Activated T-cell treated with anti-CD3 and anti-CD28 coated beads, Interleukin-2, amount 50 U/mL, for 24 hours (primary cell): Measurements from ENCODE around the gene DIAPH2.
A peak's percentile ranks its signal among the peaks of the same experiment; 100 is the strongest.

Source experiments
- DNase-seq: peaks from one replicate; pipeline ENCODE4 v3.0.0-alpha.2; 2020
- H3K27ac Mint-ChIP-seq: 2 replicates; pipeline ENCODE4 v1.8.0; 2020; ENCODE audit warnings: mild to moderate bottlenecking, mixed read lengths
- H3K27me3 Mint-ChIP-seq: 2 replicates; pipeline ENCODE4 v1.8.0; 2020; ENCODE audit warnings: mixed read lengths
- H3K36me3 Mint-ChIP-seq: 2 replicates; pipeline ENCODE4 v1.8.0; 2020; ENCODE audit warnings: low read depth, mixed read lengths
- H3K4me1 Mint-ChIP-seq: 2 replicates; pipeline ENCODE4 v1.8.0; 2020; ENCODE audit warnings: low read depth, mixed read lengths
- H3K4me3 Mint-ChIP-seq: 2 replicates; pipeline ENCODE4 v1.8.0; 2020; ENCODE audit warnings: mild to moderate bottlenecking, moderate library complexity, mixed read lengths
- H3K9me3 Mint-ChIP-seq: 2 replicates; pipeline ENCODE4 v1.8.0; 2020; ENCODE audit warnings: mixed read lengths

DIAPH2 gene

DNA sequence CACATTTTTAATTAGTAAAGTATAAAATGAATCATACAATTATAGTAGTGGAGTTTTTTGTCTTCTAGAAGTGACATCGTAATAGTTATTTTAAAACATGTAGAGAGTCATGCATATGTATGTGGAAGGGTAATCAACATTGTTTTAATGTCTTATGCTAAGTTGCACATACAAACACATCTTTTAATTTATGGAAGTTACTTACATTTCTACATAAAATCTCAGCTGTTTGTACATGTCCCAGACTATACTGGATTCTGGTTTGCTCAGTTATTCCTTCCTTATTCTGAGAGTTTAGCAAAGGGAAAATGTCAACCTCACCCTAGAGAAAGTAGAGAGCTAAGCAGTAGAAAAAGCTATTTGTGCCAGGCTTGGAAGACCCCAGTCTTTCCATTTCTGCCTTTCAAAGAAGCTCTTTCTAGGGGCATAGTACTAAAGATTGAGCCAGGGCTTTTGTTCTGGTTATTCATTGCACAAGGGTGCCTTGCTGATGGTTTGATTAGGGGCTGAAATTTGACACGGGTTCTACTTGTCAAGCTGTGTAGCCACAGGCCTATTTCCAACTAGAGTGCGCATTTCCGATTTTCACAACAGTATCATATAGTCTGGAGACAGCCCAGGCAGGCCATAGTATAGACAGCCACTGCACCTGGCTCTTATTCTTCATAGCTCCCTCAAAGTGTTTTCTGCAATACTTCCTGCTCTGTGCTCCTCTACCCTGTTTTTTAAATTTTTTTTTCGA, 305.4 kb downstream of the DIAPH2 start:
- Mint-ChIP-seq H3K4me1 (no peaks in the 10 kb centered on the region), H3K36me3 (no peaks in the 10 kb centered on the region), H3K9me3 (no peaks in the 10 kb centered on the region), H3K27ac (no peak overlapping the region), H3K4me3 (no peak overlapping the region), H3K27me3 (no peaks in the 10 kb centered on the region)
- DNase-seq = no peak

DNA sequence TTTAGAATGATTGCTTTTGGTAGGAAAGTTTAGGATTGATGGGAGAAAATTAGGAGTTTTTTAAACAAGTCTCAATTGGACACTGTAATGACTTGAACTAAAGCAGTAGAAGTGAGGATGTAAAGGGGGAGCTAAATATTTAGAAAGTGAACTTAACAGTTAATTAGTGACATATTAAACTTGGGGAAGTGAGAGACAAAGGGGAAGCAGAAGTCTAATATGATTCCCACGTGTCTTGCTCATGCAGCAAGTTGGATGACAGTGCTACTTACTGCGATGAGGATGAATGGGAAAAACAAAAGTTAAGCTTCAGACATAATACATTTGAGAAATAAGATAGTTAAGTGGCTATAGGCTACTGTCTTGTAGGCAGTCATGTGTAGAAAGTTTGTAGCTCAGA, 309.5 kb downstream of the DIAPH2 start:
- DNase-seq = no peak
- no peak overlapping the region for H3K4me3 Mint-ChIP-seq
- H3K36me3 Mint-ChIP-seq = no peaks in the 10 kb centered on the region
- H3K27me3 Mint-ChIP-seq = no peaks in the 10 kb centered on the region
- no peaks in the 10 kb centered on the region for H3K4me1 Mint-ChIP-seq
- H3K27ac Mint-ChIP-seq = no peak overlapping the region
- H3K9me3 Mint-ChIP-seq = no peaks in the 10 kb centered on the region

DNA sequence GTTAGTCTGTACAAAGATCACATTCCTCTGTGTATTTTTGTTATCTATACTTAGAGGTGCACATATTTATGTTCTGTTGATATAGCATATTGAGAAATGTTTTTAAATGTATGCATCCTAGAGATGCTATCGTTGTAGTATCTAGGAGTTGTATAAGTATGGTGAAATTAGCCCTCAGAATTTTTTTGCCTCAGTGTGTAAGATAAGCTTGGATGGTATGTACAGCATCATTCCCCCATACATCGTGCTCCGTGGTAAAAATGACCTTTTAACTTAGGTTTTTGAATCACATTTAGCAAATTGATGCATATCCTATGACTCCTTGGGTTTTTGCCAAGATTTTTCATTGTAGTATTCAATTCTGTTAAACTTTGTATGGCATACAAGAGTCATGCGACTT, 312.6 kb downstream of the DIAPH2 start:
- no peak for DNase-seq
- Mint-ChIP-seq H3K36me3 (no peaks in the 10 kb centered on the region), H3K4me3 (no peak overlapping the region), H3K27ac (no peak overlapping the region), H3K4me1 (no peaks in the 10 kb centered on the region), H3K27me3 (no peaks in the 10 kb centered on the region), H3K9me3 (peaks cover 2% of the 10 kb centered on the region)

DNA sequence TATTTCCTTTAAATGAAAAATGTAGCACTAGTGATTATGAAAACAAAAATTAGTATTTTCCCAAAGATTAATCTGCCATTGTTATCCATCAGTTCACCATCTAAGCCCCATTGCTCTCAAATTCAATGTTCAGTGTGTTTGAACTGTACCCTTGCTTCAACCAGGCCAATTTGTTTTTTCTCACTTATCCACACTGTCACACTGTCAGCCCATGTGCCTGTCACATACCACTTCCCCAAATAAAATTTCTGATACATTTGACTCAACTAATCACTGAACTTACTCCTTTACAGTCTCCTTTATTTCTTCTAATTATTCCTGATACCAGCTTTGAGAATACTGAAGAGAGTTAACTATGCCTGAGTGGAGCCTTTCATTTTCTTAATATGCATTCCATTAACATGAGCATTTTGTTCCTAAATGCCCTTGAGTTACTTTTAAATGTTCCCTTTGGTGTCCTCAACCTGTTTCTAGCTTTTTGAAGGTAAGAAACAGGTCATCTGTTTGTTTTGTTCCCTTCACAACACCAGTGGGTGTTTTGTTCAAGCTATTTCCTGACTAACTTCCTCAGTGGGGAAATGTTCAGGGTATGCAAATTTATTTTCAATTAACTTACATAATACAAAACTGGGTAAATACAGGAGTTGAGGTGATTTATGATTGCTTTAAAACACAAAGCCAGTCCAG, 316.2 kb downstream of the DIAPH2 start:
- no peaks in the 10 kb centered on the region for H3K27me3 Mint-ChIP-seq
- no peak for DNase-seq
- H3K36me3 Mint-ChIP-seq = no peaks in the 10 kb centered on the region
- H3K9me3 Mint-ChIP-seq = peaks cover 2% of the 10 kb centered on the region
- H3K4me3 Mint-ChIP-seq = no peak overlapping the region
- no peaks in the 10 kb centered on the region for H3K4me1 Mint-ChIP-seq
- no peak overlapping the region for H3K27ac Mint-ChIP-seq

DNA sequence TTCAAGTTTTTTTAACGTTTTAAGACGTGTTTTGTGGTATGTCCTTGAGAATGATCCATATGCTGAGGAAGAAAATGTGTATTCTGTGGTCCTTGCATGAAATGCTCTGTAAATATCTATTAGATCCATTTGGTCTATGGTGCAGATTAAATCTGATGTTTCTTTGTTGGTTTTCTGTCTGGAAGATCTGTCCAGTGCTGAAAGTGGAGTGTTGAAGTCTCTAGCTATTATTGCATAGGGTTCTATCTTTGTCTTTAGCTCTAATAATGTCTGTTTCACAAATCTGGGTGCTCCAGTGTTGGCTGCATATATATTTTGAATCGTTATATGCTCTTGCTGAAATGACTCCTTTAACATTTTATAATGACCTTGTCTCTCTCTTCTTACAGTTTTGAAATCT, 321.5 kb downstream of the DIAPH2 start:
- Mint-ChIP-seq H3K27me3 (peaks cover 15% of the 10 kb centered on the region), H3K36me3 (no peaks in the 10 kb centered on the region), H3K4me1 (no peaks in the 10 kb centered on the region), H3K9me3 (no peaks in the 10 kb centered on the region), H3K4me3 (no peak overlapping the region), H3K27ac (no peak overlapping the region)
- no peak for DNase-seq

DNA sequence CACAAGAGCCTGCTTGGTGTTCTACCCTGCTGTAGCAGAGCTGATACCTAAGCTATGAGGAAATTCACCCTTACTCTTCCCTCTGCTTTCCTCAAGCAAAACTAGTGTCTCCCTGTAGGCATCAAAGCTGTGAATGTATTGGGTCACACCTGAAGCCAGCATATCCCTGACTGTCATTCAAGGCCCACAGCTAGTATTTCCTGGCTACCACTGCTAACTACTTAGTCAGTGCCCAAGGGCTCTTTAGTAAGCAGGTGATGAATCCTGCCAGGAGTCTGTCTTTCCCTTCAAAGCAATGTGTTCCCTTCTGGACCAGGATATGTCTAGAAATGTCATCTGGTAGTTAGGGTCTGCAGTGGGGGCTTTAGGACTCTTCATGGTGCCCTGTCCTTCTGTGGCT, 324.7 kb downstream of the DIAPH2 start:
- Mint-ChIP-seq H3K9me3 (no peaks in the 10 kb centered on the region), H3K27ac (no peak overlapping the region), H3K36me3 (no peaks in the 10 kb centered on the region), H3K27me3 (peaks cover 15% of the 10 kb centered on the region), H3K4me1 (no peaks in the 10 kb centered on the region), H3K4me3 (no peak overlapping the region)
- no peak for DNase-seq

DNA sequence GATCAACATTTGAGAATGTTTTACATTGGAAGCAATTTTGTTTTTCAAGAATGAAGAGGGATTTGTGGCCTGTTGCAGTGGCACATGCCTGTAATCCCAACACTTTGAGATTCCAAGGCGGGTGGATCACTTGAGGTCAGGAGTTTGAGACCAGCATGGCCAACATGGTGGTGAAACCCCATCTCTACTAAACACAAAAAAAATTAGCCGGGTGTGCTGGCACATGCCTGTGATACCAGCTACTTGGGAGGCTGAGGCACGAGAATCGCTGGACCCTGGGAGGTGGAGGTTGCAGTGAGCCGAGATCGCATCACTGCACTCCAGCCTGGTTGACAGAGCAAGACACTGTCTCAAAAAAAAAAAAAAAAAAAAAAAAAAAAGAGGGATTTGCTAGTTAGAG, 326.9 kb downstream of the DIAPH2 start:
- no peaks in the 10 kb centered on the region for H3K36me3 Mint-ChIP-seq
- no peak overlapping the region for H3K4me3 Mint-ChIP-seq
- H3K27me3 Mint-ChIP-seq = peaks cover 8% of the 10 kb centered on the region
- H3K9me3 Mint-ChIP-seq = no peaks in the 10 kb centered on the region
- H3K27ac Mint-ChIP-seq = no peak overlapping the region
- no peak for DNase-seq
- H3K4me1 Mint-ChIP-seq = no peaks in the 10 kb centered on the region

DNA sequence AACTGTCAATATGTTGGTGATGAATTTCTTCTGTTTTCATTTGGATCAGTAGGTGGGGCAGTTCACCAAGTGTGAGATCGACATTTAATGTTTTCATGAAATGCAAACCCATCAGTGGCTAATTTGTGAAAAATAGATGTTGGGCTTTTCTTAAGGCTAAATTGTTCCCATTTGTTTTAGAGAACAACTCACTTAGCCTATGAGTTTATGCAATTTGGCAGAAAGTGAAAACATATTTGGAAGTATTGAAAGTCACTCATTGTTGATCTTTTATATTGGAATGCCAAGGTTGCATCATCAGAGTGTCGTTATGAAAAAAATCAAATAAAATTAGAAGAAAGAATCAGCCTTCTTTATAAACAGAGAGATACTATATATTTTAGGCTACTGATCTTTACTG, 331.5 kb downstream of the DIAPH2 start:
- no peaks in the 10 kb centered on the region for H3K27me3 Mint-ChIP-seq
- H3K36me3 Mint-ChIP-seq = no peaks in the 10 kb centered on the region
- no peaks in the 10 kb centered on the region for H3K4me1 Mint-ChIP-seq
- no peak overlapping the region for H3K4me3 Mint-ChIP-seq
- no peak overlapping the region for H3K27ac Mint-ChIP-seq
- DNase-seq = no peak
- no peaks in the 10 kb centered on the region for H3K9me3 Mint-ChIP-seq

DNA sequence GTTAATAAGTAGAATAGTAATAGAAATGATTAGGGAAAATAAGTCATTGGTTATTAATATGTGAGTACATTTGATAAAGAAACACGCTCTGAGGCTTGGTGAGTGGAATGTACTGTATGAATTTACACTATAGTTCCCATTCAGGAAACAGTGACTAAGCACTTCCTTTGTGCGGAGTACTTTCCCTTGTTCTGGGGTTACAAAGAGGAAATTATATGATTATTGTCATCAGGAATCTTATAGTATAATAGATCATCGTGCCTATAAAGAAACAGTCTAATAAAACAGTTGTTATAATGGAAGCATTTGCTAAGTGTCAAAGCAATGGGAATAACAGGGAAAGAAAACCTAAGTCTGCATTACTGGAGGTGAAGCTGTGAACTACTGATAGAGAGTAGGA, 337.0 kb downstream of the DIAPH2 start:
- peaks cover 3% of the 10 kb centered on the region for H3K27me3 Mint-ChIP-seq
- no peak overlapping the region for H3K27ac Mint-ChIP-seq
- no peaks in the 10 kb centered on the region for H3K36me3 Mint-ChIP-seq
- H3K9me3 Mint-ChIP-seq = no peaks in the 10 kb centered on the region
- no peaks in the 10 kb centered on the region for H3K4me1 Mint-ChIP-seq
- no peak overlapping the region for H3K4me3 Mint-ChIP-seq
- no peak for DNase-seq

DNA sequence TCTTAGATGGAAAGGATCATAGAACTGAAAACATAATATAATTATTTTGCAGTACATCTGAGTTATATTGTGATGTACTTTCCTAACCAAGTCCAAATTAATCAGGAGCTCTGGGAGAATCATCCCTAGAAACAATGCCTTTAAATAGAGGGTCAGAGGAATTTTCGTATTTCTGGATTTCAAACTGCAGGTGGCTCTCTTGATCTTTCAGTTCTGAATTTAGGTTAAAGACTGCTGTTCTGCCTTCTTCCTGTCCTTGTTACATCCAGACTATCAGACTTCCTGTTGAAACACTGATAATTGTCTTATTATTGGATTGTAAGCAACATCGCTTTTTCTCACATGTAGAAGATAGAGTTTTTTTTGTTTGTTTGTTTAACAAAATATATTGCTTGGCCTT, 341.8 kb downstream of the DIAPH2 start:
- H3K36me3 Mint-ChIP-seq = no peaks in the 10 kb centered on the region
- no peaks in the 10 kb centered on the region for H3K9me3 Mint-ChIP-seq
- peaks cover 13% of the 10 kb centered on the region for H3K4me1 Mint-ChIP-seq
- no peak for DNase-seq
- no peak overlapping the region for H3K27ac Mint-ChIP-seq
- peaks cover 8% of the 10 kb centered on the region for H3K27me3 Mint-ChIP-seq
- H3K4me3 Mint-ChIP-seq = no peak overlapping the region

DNA sequence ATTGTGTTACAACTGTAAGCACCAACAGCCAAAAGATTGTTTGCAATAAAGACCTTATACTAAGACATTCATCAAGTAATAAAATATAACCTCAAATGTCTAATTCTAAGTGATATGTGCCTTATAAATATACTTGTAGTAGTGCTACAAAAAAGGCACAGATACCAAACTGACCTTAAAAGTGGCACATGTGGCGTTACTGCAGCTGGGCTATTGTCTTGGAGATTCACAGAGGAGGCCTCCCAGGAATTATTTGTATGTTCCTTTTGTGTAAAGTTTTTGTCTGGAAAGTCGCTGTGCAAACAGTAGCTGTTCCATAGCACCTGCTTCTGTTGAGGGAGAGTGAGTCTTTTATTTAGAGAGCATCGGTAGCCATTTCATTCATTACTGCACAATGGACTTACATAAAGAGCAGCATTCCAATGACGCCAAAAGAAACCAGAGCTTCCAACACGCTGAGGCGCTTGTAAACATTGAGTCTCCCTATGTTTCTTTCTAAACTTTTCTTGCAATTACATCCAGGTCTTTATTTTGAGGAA, 342.8 kb downstream of the DIAPH2 start:
- no peak overlapping the region for H3K27ac Mint-ChIP-seq
- no peaks in the 10 kb centered on the region for H3K36me3 Mint-ChIP-seq
- peaks cover 13% of the 10 kb centered on the region for H3K4me1 Mint-ChIP-seq
- DNase-seq = no peak
- H3K4me3 Mint-ChIP-seq = no peak overlapping the region
- no peaks in the 10 kb centered on the region for H3K9me3 Mint-ChIP-seq
- peaks cover 8% of the 10 kb centered on the region for H3K27me3 Mint-ChIP-seq

DNA sequence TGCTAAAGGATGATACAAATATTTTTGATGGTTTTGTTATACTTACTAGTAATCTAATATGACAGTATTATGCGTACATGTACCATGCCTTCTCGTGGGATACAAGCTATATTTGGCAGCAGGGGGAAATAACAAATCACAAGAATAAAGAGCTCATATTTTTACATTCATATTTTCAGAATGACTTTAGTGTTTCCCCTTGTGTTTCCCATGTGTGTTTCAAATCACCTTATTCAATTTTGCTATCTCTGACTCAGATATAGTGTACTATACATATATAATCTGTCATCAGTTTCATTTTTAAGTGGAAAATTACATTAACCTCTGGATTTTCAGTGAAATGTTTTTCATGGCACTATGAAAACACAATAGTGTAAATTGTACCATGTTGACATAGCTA, 345.8 kb downstream of the DIAPH2 start:
- no peak for DNase-seq
- Mint-ChIP-seq H3K27me3 (peaks cover 13% of the 10 kb centered on the region), H3K4me3 (no peak overlapping the region), H3K36me3 (no peaks in the 10 kb centered on the region), H3K27ac (no peak overlapping the region), H3K9me3 (no peaks in the 10 kb centered on the region), H3K4me1 (peaks cover 13% of the 10 kb centered on the region)

DNA sequence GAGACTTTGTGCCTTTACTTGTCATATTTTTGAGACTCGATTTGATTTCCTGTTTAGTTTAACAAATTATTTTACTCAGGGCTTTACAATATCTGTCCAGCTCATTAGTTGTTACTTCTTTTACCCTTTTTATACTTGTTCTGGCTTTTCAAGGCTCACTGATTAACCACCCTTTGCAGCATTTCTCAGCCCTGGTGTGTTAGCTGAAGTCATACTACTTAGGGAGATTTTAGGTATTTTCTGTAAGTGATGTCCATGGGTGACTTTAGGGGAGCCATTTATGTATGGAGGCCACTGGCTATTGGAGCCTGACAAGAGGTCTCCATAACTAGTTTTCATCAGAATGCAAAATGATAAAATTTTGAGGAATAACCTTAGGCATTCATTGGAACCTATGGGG, 346.3 kb downstream of the DIAPH2 start:
- no peaks in the 10 kb centered on the region for H3K36me3 Mint-ChIP-seq
- peaks cover 11% of the 10 kb centered on the region for H3K27me3 Mint-ChIP-seq
- peaks cover 13% of the 10 kb centered on the region for H3K4me1 Mint-ChIP-seq
- H3K9me3 Mint-ChIP-seq = no peaks in the 10 kb centered on the region
- H3K4me3 Mint-ChIP-seq = no peak overlapping the region
- H3K27ac Mint-ChIP-seq = peak overlapping the region; percentile 28
- no peak for DNase-seq

DNA sequence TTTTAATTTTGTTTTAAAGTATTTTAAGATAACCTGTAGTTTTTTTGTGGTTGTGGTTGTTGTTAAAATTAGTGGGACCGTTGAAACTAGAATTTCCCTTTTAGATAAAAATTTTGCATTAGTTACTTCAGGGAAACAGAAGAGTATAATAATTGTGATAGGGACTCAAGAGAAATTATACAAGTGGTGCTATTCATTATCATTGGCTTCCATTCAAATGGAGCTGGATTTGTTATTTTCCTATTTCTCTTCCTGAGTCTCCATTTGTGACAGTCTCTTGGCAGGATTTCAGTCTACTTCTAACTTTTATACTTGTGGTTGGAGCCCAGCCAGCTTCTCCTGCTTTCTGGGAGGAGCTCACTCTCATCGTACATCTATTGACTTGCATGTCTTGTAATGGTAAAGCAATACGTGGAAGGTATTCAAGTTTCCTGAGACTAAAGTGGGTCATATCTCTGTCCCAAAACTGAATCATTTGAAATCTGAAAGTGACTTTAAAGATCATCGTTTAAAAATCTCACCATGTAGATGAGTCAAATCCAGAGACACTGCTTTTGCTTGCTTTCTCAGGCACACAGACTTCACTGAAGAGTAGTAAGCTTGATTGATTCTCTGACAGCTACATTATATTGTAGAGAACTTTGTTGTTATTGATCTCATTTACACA, 354.9 kb downstream of the DIAPH2 start:
- Mint-ChIP-seq H3K27me3 (peaks cover 10% of the 10 kb centered on the region), H3K9me3 (no peaks in the 10 kb centered on the region), H3K27ac (peak overlapping the region; percentile 87), H3K4me1 (peaks cover 12% of the 10 kb centered on the region), H3K36me3 (no peaks in the 10 kb centered on the region), H3K4me3 (peak overlapping the region; percentile 19)
- DNase-seq = no peak

DNA sequence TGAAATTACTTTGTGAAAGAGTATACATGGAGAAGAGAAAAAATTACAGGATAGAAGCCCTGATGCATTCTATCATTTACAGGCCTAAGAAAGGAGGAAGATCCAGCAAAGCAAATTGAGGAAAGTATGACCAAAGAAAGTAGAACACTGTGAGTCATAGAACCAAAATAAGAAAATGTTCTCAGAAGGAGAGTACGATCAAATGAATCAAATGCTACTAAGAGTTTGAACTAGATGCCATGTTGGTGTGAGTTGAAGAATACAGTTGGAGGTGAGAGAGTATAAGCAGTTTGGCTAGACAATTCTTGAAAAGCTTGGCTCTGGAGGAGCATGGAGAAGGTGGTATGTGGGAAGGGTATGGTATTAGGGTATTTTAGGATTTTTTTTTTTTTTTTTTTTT, 360.8 kb downstream of the DIAPH2 start:
- H3K9me3 Mint-ChIP-seq = no peaks in the 10 kb centered on the region
- H3K27me3 Mint-ChIP-seq = no peaks in the 10 kb centered on the region
- H3K4me1 Mint-ChIP-seq = peaks cover 1% of the 10 kb centered on the region
- no peaks in the 10 kb centered on the region for H3K36me3 Mint-ChIP-seq
- H3K4me3 Mint-ChIP-seq = no peak overlapping the region
- no peak for DNase-seq
- no peak overlapping the region for H3K27ac Mint-ChIP-seq
